Measurements from ENCODE around the gene CSPG4. TPM values are rescaled to one million over a fixed set of nuclear protein-coding genes. Genes with fewer than 3 reads are reported as not detected.

CSPG4 gene
- total and polyA plus RNA-seq, 10 of the 15 experiments (the other 5 are each of a cell fraction or from before 2014, with no cell fraction given), result 0.02 to 2.2 (median 0.76) TPM

- CTCF ChIA-PET, result interaction anchor here (0.6 to 5.5 kb wide), 24 partner anchors 8 to 277 kb away, joined by 3 to 86 read pairs (median 4); partner anchors contain the start of genes MAN2C1, SIN3A and SNUPN
- no peaks in the 10 kb centered on the region for H3K4me1 ChIP-seq (ENCODE audit: control insufficient read depth, insufficient read depth, low read length)
- RAD21 ChIA-PET (ENCODE audit: unreplicated experiment), result interaction anchor here (0.6 to 5.1 kb wide), 15 partner anchors 10 to 611 kb away, joined by 3 to 69 read pairs (median 4); partner anchors contain the start of genes MAN2C1, SIN3A and SNUPN
- H4K20me1 ChIP-seq (ENCODE audit: control insufficient read depth, insufficient read depth), result peaks cover 2% of the 10 kb centered on the region; the same call in 1 of the 2 replicates
- peak overlapping the region; percentile 76 for H3K4me3 ChIP-seq
- H3K9me3 ChIP-seq (replicated peaks; ENCODE audit: control insufficient read depth, insufficient read depth, low read length), result no peaks in the 10 kb centered on the region
- peak; percentile 52 for DNase-seq (ENCODE audit: low read depth, low spot score)
- intact Hi-C loops (cut with micrococcal nuclease; ENCODE audit: unreplicated experiment), result loop anchor here (1.0 to 10.0 kb wide), 5 partner anchors 15 to 706 kb away; partner anchors contain the start of genes COX5A, MAN2C1 and SNUPN
- ATAC-seq, result peak; percentile 58
- peak overlapping the region; percentile 89 for H3K9ac ChIP-seq (ENCODE audit: control insufficient read depth, insufficient read depth, low read length)
- H3K27ac ChIP-seq (ENCODE audit: control insufficient read depth, insufficient read depth), result peak overlapping the region; percentile 75
- H3K79me2 ChIP-seq (ENCODE audit: control insufficient read depth, insufficient read depth, low read length), result peaks cover 32% of the 10 kb centered on the region
- H2AFZ ChIP-seq (ENCODE audit: control insufficient read depth, low read depth, low read length), result peak overlapping the region; percentile 88
- WGBS (ENCODE audit: insufficient coverage, insufficient replicate concordance, low lambda C conversion rate, missing lambda C conversion rate), result under 1% methylated on average over 17 of the region's 17 CpGs
- no peaks in the 10 kb centered on the region for H3K27me3 ChIP-seq (replicated peaks in 1 of 2; ENCODE audit: control insufficient read depth in 2 of 2, insufficient read depth in 2 of 2, low read length in 1 of 2)
- in situ Hi-C loops (cut with MboI), result no loop called here
- SMC1A ChIA-PET (ENCODE audit: uncharacterized antibody, unreplicated experiment), result interaction anchor here (0.7 to 3.9 kb wide), 17 partner anchors 10 to 273 kb away, joined by 3 to 27 read pairs (median 4); partner anchors contain the start of genes MAN2C1, SIN3A and SNUPN
- H3K4me2 ChIP-seq (ENCODE audit: control insufficient read depth, insufficient read depth), result peak overlapping the region; percentile 5
- BruUV-seq (replicated peaks), result TSS peak; percentile 95
- no peak for FAIRE-seq
- POLR2A ChIA-PET, result interaction anchor here (0.5 to 5.0 kb wide), 15 partner anchors 11 to 694 kb away, joined by 3 to 110 read pairs (median 4); partner anchors contain the start of genes MAN2C1, PTPN9, SIN3A and SNUPN
- no peaks in the 10 kb centered on the region; a peak in 1 of 4 replicates for H3K36me3 ChIP-seq (ENCODE audit: control insufficient read depth in 2 of 2, insufficient read depth in 2 of 2, low read length in 1 of 2)
- no peak for TF ChIP-seq ATF7 (IDR thresholded peaks at IDR 0.05; ENCODE audit: low read depth)
- TF ChIP-seq FOXK2 (IDR thresholded peaks at IDR 0.05), result no peak
- no peak for TF ChIP-seq TCF3 (IDR thresholded peaks at IDR 0.05; ENCODE audit: borderline replicate concordance, insufficient read depth, low read depth, low read length)
- no peak for TF ChIP-seq BCLAF1 (IDR thresholded peaks at IDR 0.05)
- peak; percentile 36 to 74 (median 43); a peak in 5 of 6 replicates for TF ChIP-seq CTCF (IDR thresholded peaks at IDR 0.05 in 2 of 3, conservative IDR thresholded peaks at IDR 0.05 in 1 of 3; ENCODE audit: control insufficient read depth in 2 of 3, extremely low read depth in 1 of 3, insufficient read depth in 1 of 3, low read depth in 3 of 3, low read length in 3 of 3)
- TF ChIP-seq SMC3 (IDR thresholded peaks at IDR 0.05; ENCODE audit: borderline replicate concordance, low read length), result peak; percentile 30; the same call in 1 of the 2 replicates
- TF ChIP-seq IKZF1 (conservative IDR thresholded peaks at IDR 0.05), result no peak
- TF ChIP-seq ZZZ3 (IDR thresholded peaks at IDR 0.05; ENCODE audit: control insufficient read depth, insufficient read length, low read depth), result no peak
- no peak for TF ChIP-seq ZNF592 (IDR thresholded peaks at IDR 0.05)
- no peak for TF ChIP-seq GABPA (IDR thresholded peaks at IDR 0.05; ENCODE audit: low read depth)
- no peak for TF ChIP-seq RELA (IDR thresholded peaks at IDR 0.05; ENCODE audit: borderline replicate concordance, partially characterized antibody)
- TF ChIP-seq CHD1 (IDR thresholded peaks at IDR 0.05; ENCODE audit: low read depth, low read length), result no peak
- TF ChIP-seq LARP7 (IDR thresholded peaks at IDR 0.05), result 0 out of 2 replicates have a peak, but pooled peaks have one; percentile 29
Measured at GRCh38 chr15:75640483-75641178, 72.0 kb downstream of the CSPG4 start.
